ENCODE results near the gene DNAH14.

DNA sequence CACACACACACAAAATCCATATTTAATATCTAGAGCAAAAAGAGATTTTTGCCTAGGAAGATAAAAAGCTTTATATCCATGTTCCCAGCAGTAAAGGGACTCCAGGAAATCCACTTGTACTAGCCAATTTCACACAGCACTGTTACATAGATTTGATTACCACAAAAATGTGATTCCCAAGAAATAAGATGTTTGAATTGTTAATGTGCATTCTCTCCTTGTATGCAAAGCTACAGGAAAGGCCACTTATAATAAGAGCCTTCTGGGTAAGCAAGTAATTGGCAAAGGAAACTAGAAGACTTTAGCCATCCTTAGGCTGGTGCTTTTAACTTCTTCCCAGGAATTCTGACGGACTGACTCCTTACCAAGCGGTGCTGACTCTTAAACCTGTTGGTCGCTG is 409.1 kb downstream of the DNAH14 start:
- TF ChIP-seq, protein P1, sequence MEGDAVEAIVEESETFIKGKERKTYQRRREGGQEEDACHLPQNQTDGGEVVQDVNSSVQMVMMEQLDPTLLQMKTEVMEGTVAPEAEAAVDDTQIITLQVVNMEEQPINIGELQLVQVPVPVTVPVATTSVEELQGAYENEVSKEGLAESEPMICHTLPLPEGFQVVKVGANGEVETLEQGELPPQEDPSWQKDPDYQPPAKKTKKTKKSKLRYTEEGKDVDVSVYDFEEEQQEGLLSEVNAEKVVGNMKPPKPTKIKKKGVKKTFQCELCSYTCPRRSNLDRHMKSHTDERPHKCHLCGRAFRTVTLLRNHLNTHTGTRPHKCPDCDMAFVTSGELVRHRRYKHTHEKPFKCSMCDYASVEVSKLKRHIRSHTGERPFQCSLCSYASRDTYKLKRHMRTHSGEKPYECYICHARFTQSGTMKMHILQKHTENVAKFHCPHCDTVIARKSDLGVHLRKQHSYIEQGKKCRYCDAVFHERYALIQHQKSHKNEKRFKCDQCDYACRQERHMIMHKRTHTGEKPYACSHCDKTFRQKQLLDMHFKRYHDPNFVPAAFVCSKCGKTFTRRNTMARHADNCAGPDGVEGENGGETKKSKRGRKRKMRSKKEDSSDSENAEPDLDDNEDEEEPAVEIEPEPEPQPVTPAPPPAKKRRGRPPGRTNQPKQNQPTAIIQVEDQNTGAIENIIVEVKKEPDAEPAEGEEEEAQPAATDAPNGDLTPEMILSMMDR (IDR thresholded peaks at IDR 0.05): no peak
- no peak for TF ChIP-seq POLR2A (IDR thresholded peaks at IDR 0.05)
- no peak for TF ChIP-seq EP300 (IDR thresholded peaks at IDR 0.05)
- no peak for TF ChIP-seq POLR2AphosphoS5 (IDR thresholded peaks at IDR 0.05)
